Measurements from ENCODE around the gene ECD. TPM values are rescaled to one million over a fixed set of nuclear protein-coding genes. Genes with fewer than 3 reads are reported as not detected.

Gene ECD
- total RNA-seq, 1 experiment from 2014 or later: 25.4 TPM

- DNase-seq (ENCODE audit: low read depth, low spot score): no peak
- Histone ChIP-seq H3K27ac (ENCODE audit: low read depth, low read length) (no peak overlapping the region), H3K4me1 (ENCODE audit: control insufficient read depth in 1 of 2, insufficient read depth in 2 of 2, low read length in 2 of 2) (no peaks in the 10 kb centered on the region), H3K4me3 (replicated peaks in 1 of 2; ENCODE audit: low read depth in 1 of 2, low read length in 2 of 2) (no peak overlapping the region), H3K79me2 (ENCODE audit: insufficient read depth, low read length) (no peaks in the 10 kb centered on the region), H3K4me2 (ENCODE audit: low read length) (no peak overlapping the region), H3K9me3 (ENCODE audit: control insufficient read depth in 1 of 2, insufficient read depth in 1 of 2, low read depth in 1 of 2, low read length in 2 of 2) (no peaks in the 10 kb centered on the region), H3K36me3 (ENCODE audit: control insufficient read depth in 1 of 2, insufficient read depth in 2 of 2, low read length in 2 of 2) (no peaks in the 10 kb centered on the region), H3K9ac (ENCODE audit: low read length) (no peak overlapping the region), H4K20me1 (ENCODE audit: insufficient read depth) (no peaks in the 10 kb centered on the region), H2AFZ (ENCODE audit: low read depth, low read length, poor library complexity, severe bottlenecking) (no peak overlapping the region), H3K27me3 (ENCODE audit: insufficient read depth, low read length) (no peaks in the 10 kb centered on the region), H3K9me2 (ENCODE audit: insufficient read depth) (no peaks in the 10 kb centered on the region)
- CTCF ChIA-PET: no interaction called here
- TF ChIP-seq ZNF274 (IDR thresholded peaks at IDR 0.05; ENCODE audit: low read depth, low read length) (no peak), SRF (IDR thresholded peaks at IDR 0.05; ENCODE audit: low read depth) (no peak), CTCF (IDR thresholded peaks at IDR 0.05 in 2 of 3, conservative IDR thresholded peaks at IDR 0.05 in 1 of 3; ENCODE audit: borderline replicate concordance in 1 of 3, insufficient read depth in 1 of 3, low read depth in 2 of 3, low read length in 2 of 3) (no peak), EZH2 (IDR thresholded peaks at IDR 0.05) (no peak), EGR1 (IDR thresholded peaks at IDR 0.05; ENCODE audit: low read depth) (no peak), YY1 (IDR thresholded peaks at IDR 0.05; ENCODE audit: extremely low read depth, insufficient replicate concordance, low read depth, low read length) (no peak), ELF1 (IDR thresholded peaks at IDR 0.05; ENCODE audit: borderline replicate concordance, low read depth) (no peak), REST (IDR thresholded peaks at IDR 0.05; ENCODE audit: low read depth) (no peak), TCF7L2 (IDR thresholded peaks at IDR 0.05; ENCODE audit: borderline replicate concordance, extremely low read depth, insufficient read depth, insufficient read length) (no peak)
- RAD21 ChIA-PET (ENCODE audit: low non-redundant PET in 1 of 2, low total read pairs in 2 of 2, uncharacterized antibody in 2 of 2, unreplicated experiment in 2 of 2): no interaction called here
- intact Hi-C loops (cut with micrococcal nuclease): no loop called here
- ATAC-seq: no peak
- no TSS peak for BruUV-seq (replicated peaks)
- POLR2A ChIA-PET: no interaction called here
Measured at GRCh38 chr10:73205890-73206289, 38.1 kb upstream of the ECD start.

Measured in HCT116 (cell line).